Ammon's horn (tissue), 1 donor: ENCODE data around the gene RECQL5.
"Not testable (repeated sequence)": the region's sequence is repeated elsewhere in the genome, so short reads cannot be mapped to it uniquely, and the experiment has no call there.

Experiments used
- DNase-seq: peaks from one replicate; pipeline ENCODE4 v3.0.0-alpha.2; 2016; ENCODE audit warnings: low spot score

RECQL5 gene

DNA sequence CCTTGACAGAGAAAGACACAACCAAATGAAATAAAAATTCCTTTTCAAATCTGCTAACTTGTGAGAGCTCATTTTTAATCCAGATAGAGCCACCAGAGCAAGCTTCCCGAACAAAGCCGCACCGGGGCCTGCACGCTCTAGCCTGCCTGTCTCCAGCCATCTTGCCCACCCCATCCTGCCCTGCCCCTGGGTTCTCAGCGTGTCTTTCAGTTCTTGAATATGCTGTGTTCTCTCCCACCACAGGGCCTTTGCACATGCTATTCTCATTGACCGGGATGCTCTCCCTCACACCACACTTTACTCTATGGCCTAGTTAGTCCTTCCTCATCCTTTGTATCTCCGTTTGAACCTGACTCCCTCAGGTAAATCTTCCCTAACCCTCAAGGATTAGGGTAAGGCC lies 19.0 kb downstream of the RECQL5 start:
- DNase-seq: no peak

DNA sequence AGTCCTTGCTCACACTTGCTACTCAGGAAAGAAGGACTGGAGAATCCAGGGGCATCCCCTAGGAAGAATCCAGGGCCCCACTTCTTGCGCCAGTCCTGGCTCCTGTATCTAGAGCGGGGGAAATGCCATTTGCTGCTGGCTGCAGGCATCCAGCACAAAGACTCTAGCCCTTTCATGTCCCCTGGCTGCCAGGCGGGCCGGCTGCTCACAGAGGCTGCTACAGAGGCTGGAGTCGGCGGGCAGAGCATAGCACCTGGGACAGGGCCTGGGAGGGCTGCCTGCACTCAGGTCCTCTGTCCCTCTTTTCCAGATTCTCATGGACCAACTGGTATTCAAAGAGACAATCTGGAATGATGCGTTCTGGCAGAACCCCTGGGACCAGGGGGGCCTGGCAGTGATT lies 19.9 kb downstream of the RECQL5 start:
- DNase-seq: no peak

DNA sequence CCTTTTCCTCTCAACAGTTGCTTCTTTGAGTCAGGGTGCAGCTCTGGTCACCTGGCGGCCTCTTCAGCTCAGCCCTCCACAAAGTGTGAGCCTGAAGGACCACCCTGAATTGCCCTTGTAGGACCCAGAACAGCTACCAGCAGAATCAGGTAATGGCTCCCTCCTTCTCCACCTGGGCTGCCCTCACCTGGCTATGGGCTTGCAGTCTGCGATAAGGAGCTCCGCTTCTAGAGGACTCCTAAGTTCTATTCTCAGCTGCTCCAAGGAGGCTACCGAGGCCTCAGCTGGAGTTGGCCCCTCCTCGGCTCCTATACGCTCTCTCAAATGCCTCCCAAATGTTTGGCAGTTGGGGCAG lies 20.3 kb downstream of the RECQL5 start:
- no peak for DNase-seq

DNA sequence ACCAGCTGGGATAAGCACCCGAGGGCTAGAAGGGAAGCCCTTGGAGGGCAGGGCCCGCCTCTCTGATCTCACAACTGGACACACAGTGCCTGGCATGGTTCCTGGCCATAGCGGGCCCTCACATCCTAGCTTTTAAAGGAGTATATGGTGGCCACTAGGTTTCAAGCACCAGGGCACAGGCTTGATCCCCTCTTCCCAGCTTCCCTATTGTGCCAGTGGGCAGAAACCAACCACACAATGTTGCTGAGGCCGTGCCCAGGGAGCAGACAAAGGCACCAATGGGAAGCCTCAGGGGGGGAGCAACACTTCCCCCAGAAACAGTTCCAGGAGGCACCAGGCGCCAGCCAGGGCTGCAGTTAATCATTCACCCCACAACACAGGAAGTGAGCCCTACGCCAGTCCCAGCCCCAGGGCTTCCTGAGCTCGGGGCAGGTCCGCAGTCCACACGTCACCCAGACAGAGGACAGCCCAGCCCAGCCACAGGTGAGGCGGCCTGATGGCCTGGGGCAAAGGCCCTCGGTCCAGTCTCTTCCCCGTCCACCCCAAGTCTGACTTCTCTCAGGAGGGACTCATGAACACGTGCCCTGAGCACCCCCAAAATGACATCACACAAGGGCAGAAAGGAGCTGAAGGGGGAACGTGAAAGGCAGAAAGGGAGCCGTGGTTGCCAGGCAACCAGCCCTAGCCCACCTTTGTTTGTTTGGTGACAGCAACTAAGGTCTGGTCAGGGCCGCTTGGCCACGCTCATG lies 20.9 kb downstream of the RECQL5 start:
- DNase-seq: peak; percentile 93

DNA sequence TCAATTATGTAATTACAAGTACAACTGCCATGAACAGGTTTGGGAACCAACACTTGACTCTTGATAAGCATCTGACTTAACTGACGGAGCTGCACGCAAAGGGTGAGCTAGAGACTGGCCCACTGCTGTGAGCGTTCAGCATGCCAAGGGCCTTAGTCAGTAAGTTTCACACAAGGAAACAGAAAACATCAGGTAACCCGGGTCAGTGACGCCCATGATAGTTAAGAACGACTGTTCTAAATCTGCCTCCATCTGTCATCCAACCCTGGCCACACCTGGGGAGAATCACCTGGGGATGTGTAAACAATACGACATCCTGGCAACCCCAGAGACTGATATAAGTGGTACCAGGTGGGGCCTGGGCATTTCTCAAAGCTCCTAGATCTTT lies 21.5 kb downstream of the RECQL5 start:
- DNase-seq: no peak

DNA sequence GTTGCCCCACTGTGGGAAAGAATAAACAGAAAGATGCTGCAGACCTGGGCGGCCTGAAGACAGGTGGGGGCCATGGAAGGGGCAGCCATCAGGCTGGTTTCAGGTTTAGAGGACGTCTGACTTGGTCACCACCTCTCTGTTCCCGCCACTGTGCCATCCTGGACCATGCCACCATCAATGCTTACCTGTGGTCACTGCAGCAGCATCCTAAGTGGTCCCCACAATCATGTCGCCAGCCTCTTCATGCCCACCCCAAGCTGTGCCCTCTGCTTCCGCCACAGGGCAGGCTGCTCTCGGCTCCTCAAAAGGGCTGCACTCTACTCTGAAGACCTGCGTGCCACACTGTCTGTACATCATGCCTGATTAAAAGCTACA lies 23.3 kb downstream of the RECQL5 start:
- no peak for DNase-seq

DNA sequence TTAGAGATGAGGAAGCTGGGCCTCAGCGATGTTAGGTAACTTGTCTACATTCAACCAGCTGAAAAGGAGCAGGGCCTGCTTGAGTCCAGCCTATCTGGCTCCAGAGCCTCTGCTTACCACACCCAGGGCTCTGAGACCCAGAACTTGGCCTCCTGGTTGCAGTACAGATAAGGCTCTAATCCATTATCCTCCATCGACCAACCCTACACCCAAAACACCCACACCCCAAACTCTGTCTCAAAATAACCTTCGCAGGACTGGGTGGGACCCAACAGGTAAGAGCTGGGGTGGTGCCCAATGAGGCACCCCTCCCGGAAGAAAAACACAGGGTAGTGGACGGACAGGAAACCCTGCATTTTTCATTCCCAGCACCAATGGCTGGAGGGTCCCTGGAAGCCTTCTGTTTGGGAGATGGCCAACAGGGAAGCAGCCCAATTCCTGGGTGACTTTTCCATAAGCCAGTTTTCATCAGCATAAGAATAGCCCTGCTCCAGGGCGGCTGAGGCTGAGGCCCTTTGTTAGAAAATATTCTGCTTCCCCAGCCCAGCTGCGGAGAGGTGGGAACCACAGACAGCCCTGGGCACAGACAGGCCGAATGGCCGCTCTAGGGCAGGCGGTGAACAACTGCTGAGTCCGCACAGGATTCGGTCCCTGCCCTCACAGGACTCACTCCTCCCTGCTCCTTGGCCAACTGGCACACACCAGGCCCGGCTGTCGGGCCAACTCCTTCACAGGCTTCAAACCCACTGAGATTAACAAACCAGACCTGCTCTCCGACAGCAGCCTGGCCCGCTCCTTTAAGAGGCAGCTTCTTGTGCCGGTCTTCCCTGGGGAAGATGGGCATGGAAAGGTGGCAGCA lies 23.9 kb downstream of the RECQL5 start:
- no peak for DNase-seq

DNA sequence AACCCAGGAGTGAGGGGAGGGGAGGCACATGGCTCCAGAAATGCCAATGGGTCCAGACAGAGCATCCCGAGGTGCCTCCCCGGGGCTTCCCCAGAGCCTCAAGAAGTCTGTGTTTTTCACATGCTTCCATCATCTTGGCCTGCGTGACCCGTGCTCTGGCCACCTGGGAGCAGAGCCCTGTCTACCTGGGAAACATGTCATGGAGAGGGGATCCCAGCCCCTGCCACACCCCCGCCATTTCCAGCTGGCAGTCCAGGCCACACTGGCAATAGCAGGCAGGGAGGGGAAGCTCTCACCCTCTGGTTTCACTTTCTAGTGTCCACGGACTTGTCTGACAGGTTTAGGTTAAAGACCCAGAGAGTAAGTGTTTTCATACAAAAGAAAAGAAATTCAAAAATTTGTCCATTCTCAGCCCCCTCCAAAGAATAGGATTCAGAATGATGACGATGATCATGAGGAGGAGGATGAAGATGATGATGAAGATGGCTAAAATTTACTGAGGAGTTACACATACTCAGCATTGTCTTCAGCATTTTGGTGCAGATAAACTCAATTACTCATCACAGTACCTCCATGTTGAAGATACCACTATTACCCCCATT lies 24.7 kb downstream of the RECQL5 start:
- no peak for DNase-seq

DNA sequence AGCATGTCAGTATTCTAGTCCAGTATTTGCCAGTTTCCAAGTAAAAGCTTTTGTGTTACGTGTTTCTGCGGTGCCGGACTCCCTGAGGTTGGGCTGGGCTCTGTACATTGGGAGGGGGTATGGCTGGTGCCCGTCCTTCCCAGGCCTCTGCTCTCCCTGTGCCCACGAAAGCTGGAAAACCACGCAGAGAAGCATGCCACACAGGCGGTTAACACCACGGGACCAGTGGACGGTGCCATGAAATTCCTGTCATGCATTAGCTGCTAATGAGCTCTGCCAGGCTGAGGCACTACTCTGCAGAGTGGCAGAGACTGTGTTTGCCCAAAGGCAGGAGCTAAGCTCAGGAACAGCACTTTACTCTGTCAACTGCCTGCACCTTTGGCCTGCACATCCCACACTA lies 25.6 kb downstream of the RECQL5 start:
- DNase-seq: peak; percentile 63

DNA sequence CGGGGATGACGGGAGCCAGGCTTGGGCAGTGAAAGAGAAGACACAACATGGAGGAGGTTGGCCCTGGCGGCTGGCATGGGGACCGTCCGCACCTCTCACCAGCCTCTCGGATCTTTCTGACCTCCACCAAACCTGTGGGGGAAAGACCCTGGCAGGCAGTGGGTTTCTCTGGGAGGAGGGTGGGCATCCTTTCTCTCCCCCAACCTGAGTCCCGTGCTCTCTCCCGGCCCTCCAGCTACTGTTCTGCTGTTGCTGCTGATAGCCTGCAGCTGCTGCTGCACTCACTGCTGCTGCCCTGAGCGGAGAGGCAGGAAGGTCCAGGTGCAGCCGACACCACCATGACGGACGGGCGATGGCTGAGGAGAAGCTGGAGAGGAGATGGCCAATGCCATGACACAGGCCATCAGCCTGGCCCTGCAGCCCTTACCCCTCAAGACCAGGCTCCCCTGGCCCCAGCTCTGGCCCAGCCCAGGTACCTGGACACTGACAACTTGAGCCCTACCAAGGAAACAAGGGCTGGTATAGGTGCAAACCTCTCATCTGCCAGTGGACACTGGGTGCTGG lies 26.3 kb downstream of the RECQL5 start:
- DNase-seq: no peak

DNA sequence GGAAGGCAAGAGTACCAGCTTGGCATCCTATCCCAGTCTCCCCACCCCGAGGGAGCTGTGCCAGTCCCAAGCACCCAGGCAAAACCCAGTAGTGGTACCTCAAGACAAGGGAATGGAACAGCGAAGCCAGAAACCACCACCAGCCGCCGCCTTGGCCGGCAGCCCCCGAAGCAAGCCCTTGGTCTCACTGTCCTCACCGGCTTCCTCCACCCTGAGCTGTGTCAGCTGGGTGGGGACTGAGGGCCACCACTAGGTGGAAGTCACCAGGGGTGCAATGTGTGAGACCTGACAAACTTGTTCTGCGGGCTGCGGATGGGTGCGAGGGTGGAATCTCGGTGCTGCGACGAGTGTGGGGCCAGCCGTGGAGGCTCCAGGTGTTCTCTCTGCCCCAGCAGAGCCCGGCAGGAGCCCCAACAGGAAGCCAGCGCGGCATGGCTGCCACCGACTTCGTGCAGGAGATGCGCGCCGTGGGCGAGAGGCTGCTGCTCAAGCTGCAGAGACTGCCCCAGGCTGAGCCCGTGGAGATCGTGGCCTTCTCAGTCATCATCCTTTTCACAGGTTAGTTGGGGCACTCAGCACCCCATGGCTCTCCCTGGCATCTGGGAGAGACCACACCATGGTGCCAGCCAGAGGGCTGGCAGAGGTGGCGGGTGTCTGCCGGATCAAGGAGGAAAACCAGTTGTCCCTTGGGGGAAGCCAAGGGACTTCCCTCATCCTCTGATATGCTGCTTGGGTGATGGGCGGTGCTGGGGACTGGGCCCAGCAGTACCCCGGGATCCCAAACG lies 27.0 kb downstream of the RECQL5 start:
- DNase-seq: no peak

DNA sequence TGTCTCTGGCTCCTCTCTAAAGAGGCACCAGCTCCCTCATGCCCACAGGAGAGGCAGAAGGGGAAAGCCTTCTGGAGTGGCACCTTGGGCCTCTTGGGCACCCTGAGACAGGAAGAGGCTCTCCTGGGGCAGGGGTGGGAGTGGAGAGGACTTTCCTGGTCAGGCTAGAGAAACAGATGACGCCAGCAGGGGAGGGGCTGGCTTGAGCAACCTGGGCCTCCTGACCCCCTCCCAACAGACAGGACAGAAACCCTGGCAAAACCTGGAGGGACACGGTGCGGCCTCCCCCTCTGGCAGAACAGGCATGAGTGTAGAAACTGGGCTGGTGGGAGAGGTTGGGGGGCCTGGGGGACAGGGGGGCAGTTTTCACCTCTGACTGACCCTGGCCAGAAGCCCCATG lies 27.6 kb downstream of the RECQL5 start:
- no peak for DNase-seq

DNA sequence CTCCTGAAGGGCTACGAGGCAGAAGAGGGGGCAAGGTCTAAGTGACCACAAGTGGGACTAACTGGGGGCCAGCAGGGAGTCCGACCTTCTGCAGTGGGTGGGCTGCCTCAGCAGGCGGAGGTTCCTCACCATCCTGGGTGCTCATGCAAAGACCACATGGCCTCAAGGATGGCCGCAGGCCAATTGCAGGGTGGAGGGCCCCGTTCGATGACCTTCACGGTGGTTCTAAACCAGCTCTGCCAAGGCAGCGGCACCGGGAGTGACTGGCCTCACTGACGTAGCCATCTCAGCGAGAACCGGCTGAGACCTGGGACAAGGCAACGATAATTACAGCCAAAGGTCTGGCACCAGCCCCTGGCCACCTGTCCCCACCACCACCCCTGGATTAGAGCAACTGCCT lies 28.1 kb downstream of the RECQL5 start:
- DNase-seq: no peak

DNA sequence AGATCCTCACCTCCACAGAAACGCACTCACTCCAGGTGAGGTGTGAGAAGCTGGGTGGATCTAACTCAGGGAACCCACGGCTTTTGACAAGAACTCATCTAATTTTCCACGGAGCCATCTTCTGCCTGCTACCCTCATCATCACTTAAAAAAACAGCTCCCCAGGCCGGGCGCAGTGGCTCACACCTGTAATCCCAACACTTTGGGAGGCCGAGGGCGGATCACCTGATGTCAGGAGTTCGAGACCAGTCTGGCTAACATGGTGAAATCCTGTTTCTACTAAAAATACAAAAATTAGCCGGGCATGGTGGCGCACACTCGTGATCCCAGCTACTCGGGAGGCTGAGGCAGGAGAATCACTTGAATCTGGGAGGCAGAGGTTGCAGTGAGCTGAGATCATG lies 28.9 kb downstream of the RECQL5 start:
- DNase-seq: not testable (repeated sequence)

DNA sequence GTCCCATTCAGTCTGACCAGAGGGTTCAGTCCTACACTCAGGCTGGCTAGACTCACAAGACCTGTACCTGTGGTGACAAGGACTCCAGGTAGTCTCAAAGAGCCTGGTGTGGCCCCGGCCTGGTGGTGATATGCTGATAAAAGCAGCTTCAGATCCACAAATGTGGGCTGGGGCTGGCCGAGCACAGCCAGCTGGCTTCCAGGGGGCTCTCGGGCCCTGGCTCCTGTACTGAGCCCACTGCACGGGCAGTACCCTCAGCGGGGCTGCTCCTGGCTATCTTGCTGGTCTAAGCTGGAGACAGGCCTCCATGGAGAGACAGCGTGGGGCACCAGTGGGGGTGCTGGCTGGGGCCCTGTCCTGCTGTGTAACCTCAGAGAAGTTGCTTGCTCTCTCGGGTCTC lies 29.4 kb downstream of the RECQL5 start:
- no peak for DNase-seq

DNA sequence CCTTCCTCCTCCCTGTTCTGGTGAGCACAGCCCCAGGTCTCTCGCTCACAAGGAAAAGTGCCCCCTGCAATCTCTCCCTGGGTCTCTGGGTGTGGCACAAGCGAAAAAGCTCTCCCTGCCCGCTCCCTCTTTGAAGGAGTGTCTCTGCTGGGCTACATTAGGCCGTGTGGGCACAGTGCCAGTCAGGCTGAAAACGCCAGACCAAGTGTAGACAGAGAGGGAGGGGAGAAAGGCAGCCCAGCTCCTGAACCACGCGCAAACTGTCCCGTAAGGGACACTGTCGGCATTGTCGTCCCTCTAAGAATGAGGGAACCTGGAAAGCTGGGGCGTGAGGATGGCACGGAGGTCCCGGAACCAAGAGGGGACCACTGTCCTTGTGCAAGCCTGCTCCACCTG lies 29.8 kb downstream of the RECQL5 start:
- DNase-seq: peak; percentile 73

DNA sequence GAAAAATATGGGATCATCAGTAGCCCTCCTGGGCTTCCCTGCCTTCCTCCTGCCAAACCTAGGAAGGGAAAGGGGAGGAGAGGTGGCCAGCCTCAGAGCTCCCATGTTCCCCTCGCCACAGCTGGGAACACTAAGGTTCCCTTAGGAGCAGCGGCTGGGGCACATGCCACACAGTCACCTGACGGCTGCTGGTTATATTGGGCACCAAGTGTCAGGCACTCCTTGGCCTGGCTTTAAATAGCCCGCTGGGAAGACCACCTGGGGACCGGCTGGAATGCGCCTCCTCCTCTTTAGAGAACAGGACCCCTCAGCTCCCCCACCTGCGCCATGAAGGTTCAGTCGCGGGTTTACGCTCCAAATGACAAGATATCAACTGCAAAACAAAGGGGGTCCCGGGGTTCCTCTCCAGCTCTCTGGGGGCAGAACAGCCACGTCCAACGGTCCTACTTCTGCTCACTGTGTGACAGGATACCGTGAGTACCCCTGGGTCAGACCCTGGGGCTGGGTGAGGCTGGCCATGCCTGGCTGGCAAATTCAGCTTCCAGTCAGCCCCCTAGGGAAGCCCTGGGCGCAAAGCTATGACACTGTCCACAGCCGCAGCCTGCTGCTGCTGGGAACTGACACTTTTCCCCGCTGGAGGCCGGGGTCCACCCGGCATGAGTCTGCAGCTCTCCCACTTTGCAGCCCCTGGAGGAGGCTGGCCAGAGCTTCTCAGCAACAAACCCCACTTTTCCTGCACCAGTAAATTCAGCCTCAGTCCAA lies 30.4 kb downstream of the RECQL5 start:
- DNase-seq: no peak

DNA sequence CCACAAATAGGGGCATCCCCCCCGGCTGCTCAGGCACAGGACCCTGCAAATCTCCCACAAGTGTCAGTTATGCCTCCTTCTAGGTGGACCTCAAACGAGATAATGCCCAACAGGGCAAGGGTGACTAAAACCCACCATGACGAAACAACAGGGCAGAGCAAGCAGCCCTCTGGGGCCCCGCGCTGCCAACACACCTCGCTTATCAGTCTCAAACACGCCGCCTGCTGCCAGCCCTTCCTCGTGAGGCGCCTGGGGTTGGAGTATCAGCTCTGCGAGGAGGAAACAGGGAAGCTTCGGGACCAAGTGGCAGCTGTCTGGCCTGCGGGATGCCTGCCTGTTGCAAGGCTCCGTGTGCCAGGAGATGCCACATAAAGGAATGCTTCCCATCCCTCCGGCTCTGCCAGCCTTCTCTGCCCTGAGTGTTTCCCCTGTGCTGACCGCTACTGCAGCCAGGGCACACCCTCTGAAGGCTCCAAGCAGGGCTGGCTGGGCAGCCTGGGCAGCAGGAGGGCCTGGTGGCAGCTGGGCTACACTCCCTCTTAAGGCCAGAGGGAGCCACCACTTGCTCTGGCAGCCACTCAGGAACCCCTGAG lies 31.2 kb downstream of the RECQL5 start:
- peak; percentile 59 for DNase-seq

DNA sequence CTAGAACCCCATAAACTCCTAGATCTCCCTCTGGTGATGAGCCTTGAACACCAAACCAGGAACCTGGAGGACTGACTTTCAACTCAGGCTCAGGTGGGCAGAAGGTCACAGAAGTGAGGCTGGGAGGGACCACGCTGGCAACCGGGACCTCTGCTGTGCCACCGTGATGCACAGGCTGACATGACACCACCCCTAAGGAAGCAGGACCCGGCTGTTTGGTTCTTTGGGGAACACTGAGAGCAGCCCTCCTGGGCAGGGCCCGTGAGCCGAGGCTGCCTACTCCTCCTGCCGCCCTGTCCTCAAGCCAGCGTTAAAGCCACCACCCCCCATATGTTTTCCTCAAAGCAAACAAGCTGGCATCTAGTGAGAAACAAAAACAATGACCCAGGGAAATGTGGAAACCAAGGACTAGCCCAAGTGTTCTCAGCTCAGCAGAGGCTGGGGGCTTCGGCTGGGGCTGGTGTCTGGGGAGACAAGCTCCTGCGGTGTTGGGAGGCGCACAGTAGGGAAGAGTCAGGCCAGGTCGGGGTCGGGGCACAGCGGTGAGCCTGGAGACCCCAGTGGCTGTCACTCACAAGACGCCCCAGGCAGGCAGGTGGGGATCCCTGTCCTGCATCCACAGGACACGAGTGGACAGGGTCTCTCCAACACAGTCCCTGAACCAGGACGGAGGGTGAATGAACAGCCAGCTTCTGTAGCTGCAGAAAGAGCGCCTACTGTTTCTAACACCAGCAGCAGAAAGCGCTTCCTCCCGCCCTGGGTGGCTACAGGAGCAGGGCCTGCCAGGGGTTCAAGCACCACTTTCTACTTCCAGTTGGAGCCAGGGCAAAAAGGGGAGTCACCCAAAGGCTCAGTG lies 32.0 kb downstream of the RECQL5 start:
- DNase-seq: no peak

DNA sequence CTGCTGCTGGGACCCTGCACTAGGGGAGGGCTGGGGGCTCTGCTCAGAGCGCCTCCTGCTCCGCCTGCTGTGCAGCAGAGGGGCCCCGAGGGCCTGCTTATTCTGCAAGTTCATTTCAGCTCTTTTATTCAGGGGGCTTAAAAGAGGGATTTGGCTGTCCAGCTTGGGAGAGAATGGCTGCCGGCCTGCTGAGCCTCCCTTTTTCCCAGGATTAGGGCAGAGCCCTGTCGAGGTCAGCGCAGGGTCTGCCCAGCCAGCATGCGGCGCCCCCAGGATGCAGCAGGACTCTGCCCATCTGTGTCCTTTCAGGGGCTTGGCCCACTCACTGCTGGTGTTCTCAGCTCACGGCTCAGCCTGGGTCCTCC lies 32.6 kb downstream of the RECQL5 start:
- no peak for DNase-seq
